IMR-90 (cell line): ENCODE results near the gene STK10. TPM values are rescaled to one million over a fixed set of nuclear protein-coding genes. Genes with fewer than 3 reads are reported as not detected.

Source experiments
- ATAC-seq: fragments of 200-7000 bp; cut with Tn5 transposase; 2 replicates; pipeline ENCODE4 v1.9.1; 2020; ENCODE audit warnings: low read depth, mild to moderate bottlenecking, moderate library complexity
- BruUV-seq: library from RNA; stranded (reverse); fragments of 400-500 nt; replicated peaks from 2 replicates; lab custom pipeline; 2021; lab: Mats Ljungman, UMichigan
- CTCF ChIA-PET: fragments of 300-600 bp; formaldehyde crosslinking; extraction: SDS; loops from one replicate; lab custom pipeline; 2021; ENCODE audit warnings: antibody characterized with exemption; lab: Yijun Ruan, JAX
- POLR2A ChIA-PET: fragments of 300-600 bp; sonication (Branson Sonifier 250); formaldehyde crosslinking; loops from one replicate; lab custom pipeline; 2022; ENCODE audit warnings: antibody characterized with exemption; ENCODE audit not compliant: unreplicated experiment; lab: Charles Lee
- DNase-seq: peaks from one replicate; pipeline ENCODE4 v3.0.0; 2013
- H2AFZ ChIP-seq: replicated peaks from 2 replicates; pipeline ENCODE3; 2013; ENCODE audit warnings: low read length, mild to moderate bottlenecking; ENCODE audit not compliant: poor library complexity
- H2AK5ac ChIP-seq: 2 replicates; pipeline ENCODE4 v1.6.1; 2013; ENCODE audit warnings: low read depth, low read length, inconsistent platforms
- H2AK9ac ChIP-seq: replicated peaks from 2 replicates; pipeline ENCODE3; 2013; ENCODE audit warnings: mild to moderate bottlenecking, low read depth, low read length, moderate library complexity; ENCODE audit not compliant: poor library complexity
- H2BK120ac ChIP-seq: 2 replicates; pipeline ENCODE4 v1.6.1; 2013; ENCODE audit warnings: low read depth, low read length, inconsistent platforms
- H2BK15ac ChIP-seq: 3 replicates; pipeline ENCODE4 v1.6.1; 2013; ENCODE audit warnings: low read depth, low read length, inconsistent platforms
- H2BK20ac ChIP-seq: 2 replicates; pipeline ENCODE4 v1.6.1; 2013; ENCODE audit warnings: low read depth, mild to moderate bottlenecking, inconsistent platforms, low read length, moderate library complexity
- H2BK5ac ChIP-seq: 2 replicates; pipeline ENCODE4 v1.6.1; 2013; ENCODE audit warnings: mild to moderate bottlenecking, low read depth, low read length, inconsistent platforms; ENCODE audit not compliant: poor library complexity, severe bottlenecking
- H3K14ac ChIP-seq: replicated peaks from 2 replicates; pipeline ENCODE4 v1.6.1; 2013; ENCODE audit warnings: low read depth, low read length, inconsistent platforms
- H3K18ac ChIP-seq: 2 replicates; pipeline ENCODE4 v1.6.1; 2013; ENCODE audit warnings: low read depth, low read length, control low read depth
- H3K23ac ChIP-seq: 2 replicates; pipeline ENCODE4 v1.6.1; 2013; ENCODE audit warnings: low read depth, low read length, inconsistent platforms
- H3K27ac ChIP-seq: 2 replicates; pipeline ENCODE4 v1.5.1; 2013; ENCODE audit warnings: mild to moderate bottlenecking, control low read depth, low read length; ENCODE audit not compliant: insufficient read depth
- H3K27me3 ChIP-seq: 2 replicates; pipeline ENCODE4 v1.6.1; 2013; ENCODE audit warnings: low read length; ENCODE audit not compliant: control insufficient read depth, insufficient read depth
- H3K36me3 ChIP-seq: 2 replicates; pipeline ENCODE4 v1.6.1; 2013; ENCODE audit warnings: low read length, mixed read lengths; ENCODE audit not compliant: control insufficient read depth, insufficient read depth
- H3K4ac ChIP-seq: 2 replicates; pipeline ENCODE4 v1.6.1; 2013; ENCODE audit warnings: low read depth, low read length, inconsistent platforms
- H3K4me1 ChIP-seq: 2 replicates; pipeline ENCODE4 v1.6.1; 2013; ENCODE audit warnings: low read length, mixed read lengths; ENCODE audit not compliant: control insufficient read depth, insufficient read depth
- H3K4me2 ChIP-seq: 2 replicates; pipeline ENCODE4 v1.6.1; 2013; ENCODE audit warnings: low read depth, mild to moderate bottlenecking, control low read depth, low read length, moderate library complexity
- H3K4me3 ChIP-seq: 2 replicates; pipeline ENCODE4 v1.5.1; 2013; ENCODE audit warnings: low read depth, mild to moderate bottlenecking, control low read depth, low read length, moderate library complexity; ENCODE audit not compliant: insufficient read depth
- H3K56ac ChIP-seq: 2 replicates; pipeline ENCODE4 v1.6.1; 2013; ENCODE audit warnings: low read length, inconsistent platforms; ENCODE audit not compliant: insufficient read depth; ENCODE audit errors: extremely low read depth
- H3K79me1 ChIP-seq, 2 experiments: 2 replicates each; pipeline ENCODE4 v1.6.1; 2013; ENCODE audit warnings: low read length in 2 of 2, inconsistent platforms in 1 of 2, low read depth in 1 of 2
- H3K9ac ChIP-seq: 2 replicates; pipeline ENCODE4 v1.6.1; 2013; ENCODE audit warnings: low read depth, low read length, control low read depth
- H3K9me1 ChIP-seq: 2 replicates; pipeline ENCODE4 v1.6.1; 2013; ENCODE audit warnings: low read length, inconsistent platforms; ENCODE audit not compliant: insufficient read depth
- H3K9me3 ChIP-seq: 2 replicates; pipeline ENCODE4 v1.6.1; 2013; ENCODE audit warnings: low read length; ENCODE audit not compliant: control insufficient read depth, insufficient read depth
- H4K20me1 ChIP-seq: 2 replicates; pipeline ENCODE4 v1.6.1; 2013; ENCODE audit warnings: low read length, inconsistent platforms; ENCODE audit not compliant: insufficient read depth
- H4K5ac ChIP-seq: 2 replicates; pipeline ENCODE4 v1.6.1; 2013; ENCODE audit warnings: mild to moderate bottlenecking, low read depth, low read length, control low read depth
- H4K8ac ChIP-seq, 2 experiments: 2 replicates each; pipeline ENCODE4 v1.6.1; 2013; ENCODE audit warnings: low read depth in 2 of 2, low read length in 2 of 2, control low read depth in 1 of 2, inconsistent platforms in 1 of 2
- H4K91ac ChIP-seq: 2 replicates; pipeline ENCODE4 v1.6.1; 2013; ENCODE audit warnings: low read depth, low read length, inconsistent platforms; ENCODE audit not compliant: insufficient read depth
- BHLHE40 ChIP-seq: fragments of 150-350 bp; IDR thresholded peaks from 2 replicates; pipeline ENCODE4 v1.6.1; 2016; ENCODE audit warnings: mild to moderate bottlenecking, low read depth, low read length
- CEBPB ChIP-seq: IDR thresholded peaks from 2 replicates; pipeline ENCODE4 v1.6.1; 2012; ENCODE audit warnings: low read depth, low read length, improper control_type of control experiment
- CHD1 ChIP-seq: IDR thresholded peaks from 2 replicates; pipeline ENCODE4 v1.6.1; 2012; ENCODE audit warnings: low read depth, low read length, improper control_type of control experiment
- FOS ChIP-seq: fragments of 150-350 bp; IDR thresholded peaks from 2 replicates; pipeline ENCODE4 v1.6.1; 2016; ENCODE audit warnings: low read depth, low read length
- MAFK ChIP-seq: IDR thresholded peaks from 2 replicates; pipeline ENCODE4 v1.6.1; 2012; ENCODE audit warnings: low read depth, low read length, improper control_type of control experiment
- MAZ ChIP-seq: IDR thresholded peaks from 2 replicates; pipeline ENCODE4 v1.6.1; 2012; ENCODE audit warnings: low read depth, mild to moderate bottlenecking, low read length, improper control_type of control experiment, moderate library complexity, borderline replicate concordance
- MXI1 ChIP-seq: IDR thresholded peaks from 2 replicates; pipeline ENCODE4 v1.6.1; 2012; ENCODE audit warnings: low read depth, mild to moderate bottlenecking, low read length, moderate library complexity, borderline replicate concordance
- NFE2L2 ChIP-seq: fragments of 150-350 bp; IDR thresholded peaks from 2 replicates; pipeline ENCODE4 v1.6.1; 2016; ENCODE audit warnings: low read depth, mild to moderate bottlenecking, low read length
- POLR2A ChIP-seq: IDR thresholded peaks from 2 replicates; pipeline ENCODE4 v1.6.1; 2012; ENCODE audit warnings: mild to moderate bottlenecking, low read depth, low read length
- RAD21 ChIP-seq: IDR thresholded peaks from 2 replicates; pipeline ENCODE4 v1.6.1; 2012; ENCODE audit warnings: low read length, improper control_type of control experiment
- RCOR1 ChIP-seq: IDR thresholded peaks from 2 replicates; pipeline ENCODE4 v1.6.1; 2012; ENCODE audit warnings: mild to moderate bottlenecking, low read length, improper control_type of control experiment; ENCODE audit not compliant: insufficient replicate concordance
- RFX5 ChIP-seq: IDR thresholded peaks from 2 replicates; pipeline ENCODE4 v1.8.0; 2012; ENCODE audit warnings: low read depth, mild to moderate bottlenecking, low read length, moderate library complexity
- SMC3 ChIP-seq: fragments of 150-350 bp; IDR thresholded peaks from 2 replicates; pipeline ENCODE4 v1.6.1; 2016; ENCODE audit warnings: low read depth, mild to moderate bottlenecking, antibody characterized with exemption, low read length, moderate library complexity
- WGBS, 2 experiments: methylation state at CpG; one replicate each; pipeline versions ENCODE4 v1.1.5 to v1.1.7; 2013; ENCODE audit warnings: missing lambda C conversion rate in 2 of 2; ENCODE audit not compliant: insufficient read length in 1 of 2; ENCODE audit errors: extremely low coverage in 2 of 2; 5-methylcytosine and 5-hydroxymethylcytosine counted together
- dilution Hi-C: fragments of 300-500 bp; cut with HindIII; formaldehyde crosslinking; loops from one replicate; pipeline ENCODE4 v1.14.3; 2018; ENCODE audit warnings: low sequenced_read_pairs; ENCODE audit not compliant: unreplicated experiment
- in situ Hi-C: fragments of 300-500 bp; cut with MboI; formaldehyde crosslinking; loops from 3 replicates; pipeline ENCODE4 v1.14.3; 2019; ENCODE audit warnings: low sequenced_read_pairs, inconsistent platforms, mixed read lengths
- intact Hi-C: fragments of 100-400 bp; cut with micrococcal nuclease; formaldehyde crosslinking; loops from 2 replicates; pipeline ENCODE4 v1.10.0; 2022
- polyA plus RNA-seq, 3 experiments: library from polyadenylated mRNA; depleted of rRNA; stranded (reverse); fragments of >200 nt; gene quantifications; 2 replicates each; pipeline ENCODE4 v1.2.3, GENCODE V29; 2012; ENCODE audit warnings: low replicate concordance in 1 of 3
- total RNA-seq: library from RNA; depleted of rRNA; stranded (reverse); fragments of >200 nt; gene quantifications from 2 replicates; pipeline ENCODE4 v1.2.3, GENCODE V29; 2012
- TF ChIP-seq, protein P1 (sequence below): fragments of 150-350 bp; IDR thresholded peaks from 2 replicates; pipeline ENCODE4 v1.6.1; 2016; ENCODE audit warnings: low read depth, mild to moderate bottlenecking, low read length, moderate library complexity, borderline replicate concordance
- TF ChIP-seq, protein P2 (sequence below): conservative IDR thresholded peaks from 2 replicates; pipeline ENCODE4 v1.5.1; 2012; ENCODE audit warnings: mild to moderate bottlenecking, low read depth, low read length, improper control_type of control experiment
- TF ChIP-seq, protein P3 (sequence below): fragments of 150-350 bp; IDR thresholded peaks from 2 replicates; pipeline ENCODE4 v1.6.1; 2017; ENCODE audit warnings: mild to moderate bottlenecking, antibody characterized with exemption, low read length, low read depth

The STK10 gene
- total and polyA plus RNA-seq, 2 of the 4 experiments (the other 2 are of a cell fraction) = 15.4 to 18.5 TPM

DNA sequence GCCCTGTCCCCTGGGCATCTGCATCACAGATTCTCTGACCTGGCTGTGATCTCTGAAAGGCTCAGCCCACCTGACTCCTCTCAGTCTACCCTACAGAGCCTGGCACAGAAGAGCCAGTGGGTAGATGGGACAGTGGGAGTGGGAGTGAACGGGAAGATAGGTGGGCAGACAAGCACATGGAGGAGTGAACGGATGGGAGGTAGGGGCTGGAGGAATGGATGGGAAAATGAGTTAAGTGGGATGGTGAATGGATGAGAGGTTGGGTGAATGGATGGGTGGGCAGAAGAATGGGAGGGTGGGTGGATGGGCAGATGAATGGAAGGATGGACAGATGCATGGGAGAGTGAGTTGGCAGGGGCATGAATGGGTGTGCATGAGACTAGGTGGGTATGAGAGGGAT, 18.8 kb downstream of the STK10 start:
- H4K5ac ChIP-seq = no peak overlapping the region
- DNase-seq (no peak), ATAC-seq (no peak)
- no peak overlapping the region for H3K27ac ChIP-seq
- H3K27me3 ChIP-seq = no peaks in the 10 kb centered on the region
- ChIA-PET CTCF (no interaction called here), POLR2A (no interaction called here)
- no peaks in the 10 kb centered on the region for H3K9me3 ChIP-seq
- BruUV-seq = no TSS peak
- H3K4ac ChIP-seq = no peak overlapping the region
- TF ChIP-seq CHD1 (no peak), MXI1 (no peak), CEBPB (no peak), BHLHE40 (no peak), RCOR1 (no peak), MAFK (no peak), NFE2L2 (no peak), MAZ (no peak), SMC3 (no peak), FOS (no peak), RAD21 (no peak), POLR2A (no peak), RFX5 (no peak)
- TF ChIP-seq, protein P1, sequence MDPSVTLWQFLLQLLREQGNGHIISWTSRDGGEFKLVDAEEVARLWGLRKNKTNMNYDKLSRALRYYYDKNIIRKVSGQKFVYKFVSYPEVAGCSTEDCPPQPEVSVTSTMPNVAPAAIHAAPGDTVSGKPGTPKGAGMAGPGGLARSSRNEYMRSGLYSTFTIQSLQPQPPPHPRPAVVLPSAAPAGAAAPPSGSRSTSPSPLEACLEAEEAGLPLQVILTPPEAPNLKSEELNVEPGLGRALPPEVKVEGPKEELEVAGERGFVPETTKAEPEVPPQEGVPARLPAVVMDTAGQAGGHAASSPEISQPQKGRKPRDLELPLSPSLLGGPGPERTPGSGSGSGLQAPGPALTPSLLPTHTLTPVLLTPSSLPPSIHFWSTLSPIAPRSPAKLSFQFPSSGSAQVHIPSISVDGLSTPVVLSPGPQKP = no peak
- TF ChIP-seq, protein P2, sequence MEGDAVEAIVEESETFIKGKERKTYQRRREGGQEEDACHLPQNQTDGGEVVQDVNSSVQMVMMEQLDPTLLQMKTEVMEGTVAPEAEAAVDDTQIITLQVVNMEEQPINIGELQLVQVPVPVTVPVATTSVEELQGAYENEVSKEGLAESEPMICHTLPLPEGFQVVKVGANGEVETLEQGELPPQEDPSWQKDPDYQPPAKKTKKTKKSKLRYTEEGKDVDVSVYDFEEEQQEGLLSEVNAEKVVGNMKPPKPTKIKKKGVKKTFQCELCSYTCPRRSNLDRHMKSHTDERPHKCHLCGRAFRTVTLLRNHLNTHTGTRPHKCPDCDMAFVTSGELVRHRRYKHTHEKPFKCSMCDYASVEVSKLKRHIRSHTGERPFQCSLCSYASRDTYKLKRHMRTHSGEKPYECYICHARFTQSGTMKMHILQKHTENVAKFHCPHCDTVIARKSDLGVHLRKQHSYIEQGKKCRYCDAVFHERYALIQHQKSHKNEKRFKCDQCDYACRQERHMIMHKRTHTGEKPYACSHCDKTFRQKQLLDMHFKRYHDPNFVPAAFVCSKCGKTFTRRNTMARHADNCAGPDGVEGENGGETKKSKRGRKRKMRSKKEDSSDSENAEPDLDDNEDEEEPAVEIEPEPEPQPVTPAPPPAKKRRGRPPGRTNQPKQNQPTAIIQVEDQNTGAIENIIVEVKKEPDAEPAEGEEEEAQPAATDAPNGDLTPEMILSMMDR = no peak
- TF ChIP-seq, protein P3, sequence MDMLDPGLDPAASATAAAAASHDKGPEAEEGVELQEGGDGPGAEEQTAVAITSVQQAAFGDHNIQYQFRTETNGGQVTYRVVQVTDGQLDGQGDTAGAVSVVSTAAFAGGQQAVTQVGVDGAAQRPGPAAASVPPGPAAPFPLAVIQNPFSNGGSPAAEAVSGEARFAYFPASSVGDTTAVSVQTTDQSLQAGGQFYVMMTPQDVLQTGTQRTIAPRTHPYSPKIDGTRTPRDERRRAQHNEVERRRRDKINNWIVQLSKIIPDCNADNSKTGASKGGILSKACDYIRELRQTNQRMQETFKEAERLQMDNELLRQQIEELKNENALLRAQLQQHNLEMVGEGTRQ = no peak
- H2AFZ ChIP-seq = no peak overlapping the region
- H2BK120ac ChIP-seq = no peak overlapping the region
- no peak overlapping the region for H3K4me2 ChIP-seq
- dilution Hi-C loops (no loop called here), intact Hi-C loops (no loop called here), in situ Hi-C loops (no loop called here)
- peak overlapping the region; percentile 35 for H2AK9ac ChIP-seq
- H3K56ac ChIP-seq = no peak overlapping the region
- H3K23ac ChIP-seq = no peak overlapping the region
- H4K8ac ChIP-seq = no peak overlapping the region
- no peak overlapping the region for H2BK20ac ChIP-seq
- no peak overlapping the region for H3K14ac ChIP-seq
- no peak overlapping the region for H3K18ac ChIP-seq
- H2BK15ac ChIP-seq = no peak overlapping the region
- H3K4me1 ChIP-seq = peaks cover 14% of the 10 kb centered on the region
- no peak overlapping the region for H3K9ac ChIP-seq
- H3K36me3 ChIP-seq = peaks cover 6% of the 10 kb centered on the region; the same call in 1 of the 2 replicates
- no peak overlapping the region for H4K91ac ChIP-seq
- no peak overlapping the region for H3K4me3 ChIP-seq
- peaks cover 34 to 80% of the 10 kb centered on the region in 2 experiments for H3K79me1 ChIP-seq
- 100% methylated on average over 1 of the region's 2 CpGs; no CpG with 5 or more reads in 1 of the 2 experiments for WGBS, 2 experiments
- no peak overlapping the region for H2AK5ac ChIP-seq
- peaks cover 60% of the 10 kb centered on the region for H4K20me1 ChIP-seq
- H2BK5ac ChIP-seq = no peak overlapping the region
- peaks cover 42% of the 10 kb centered on the region for H3K9me1 ChIP-seq
